BLaER1 treated with 17β-estradiol and CSF1 and Interleukin-3, amounts not matched to agents 10 nM and 100 nM (cell line): ENCODE data around the gene ANKRD2.

Experiments used
- H3K27ac ChIP-seq, 11 experiments: shearing (Covaris generic); formaldehyde crosslinking; 2 replicates each; pipeline ENCODE4 v1.8.1; 2022
- H3K27me3 ChIP-seq, 11 experiments: shearing (Covaris generic); formaldehyde crosslinking; 2 replicates each; pipeline ENCODE4 v1.8.1; 2022
- H3K36me3 ChIP-seq, 11 experiments: shearing (Covaris generic); formaldehyde crosslinking; 2 replicates each; pipeline ENCODE4 v1.8.1; 2022
- H3K4me1 ChIP-seq, 10 experiments: shearing (Covaris generic); formaldehyde crosslinking; 2 replicates each; pipeline ENCODE4 v1.8.1; 2022
- H3K4me2 ChIP-seq, 11 experiments: shearing (Covaris generic); formaldehyde crosslinking; 2 replicates each; pipeline ENCODE4 v1.8.1; 2022
- H3K4me3 ChIP-seq, 10 experiments: shearing (Covaris generic); formaldehyde crosslinking; 2 replicates each; pipeline ENCODE4 v1.8.1; 2022
- H3K9ac ChIP-seq, 11 experiments: shearing (Covaris generic); formaldehyde crosslinking; 2 replicates each; pipeline ENCODE4 v1.8.1; 2022
- H3K9me3 ChIP-seq, 11 experiments: shearing (Covaris generic); formaldehyde crosslinking; replicated peaks in 1 of 11; 2 replicates each; pipeline ENCODE4 v1.8.1; 2022
- H4K20me1 ChIP-seq, 11 experiments: shearing (Covaris generic); formaldehyde crosslinking; 2 replicates each; pipeline ENCODE4 v1.8.1; 2022
- Cebpa-rat ChIP-seq, 11 experiments: shearing (Covaris generic); IDR thresholded peaks; 2 replicates each; pipeline ENCODE4 v1.8.1; 2022

The ANKRD2 gene

DNA sequence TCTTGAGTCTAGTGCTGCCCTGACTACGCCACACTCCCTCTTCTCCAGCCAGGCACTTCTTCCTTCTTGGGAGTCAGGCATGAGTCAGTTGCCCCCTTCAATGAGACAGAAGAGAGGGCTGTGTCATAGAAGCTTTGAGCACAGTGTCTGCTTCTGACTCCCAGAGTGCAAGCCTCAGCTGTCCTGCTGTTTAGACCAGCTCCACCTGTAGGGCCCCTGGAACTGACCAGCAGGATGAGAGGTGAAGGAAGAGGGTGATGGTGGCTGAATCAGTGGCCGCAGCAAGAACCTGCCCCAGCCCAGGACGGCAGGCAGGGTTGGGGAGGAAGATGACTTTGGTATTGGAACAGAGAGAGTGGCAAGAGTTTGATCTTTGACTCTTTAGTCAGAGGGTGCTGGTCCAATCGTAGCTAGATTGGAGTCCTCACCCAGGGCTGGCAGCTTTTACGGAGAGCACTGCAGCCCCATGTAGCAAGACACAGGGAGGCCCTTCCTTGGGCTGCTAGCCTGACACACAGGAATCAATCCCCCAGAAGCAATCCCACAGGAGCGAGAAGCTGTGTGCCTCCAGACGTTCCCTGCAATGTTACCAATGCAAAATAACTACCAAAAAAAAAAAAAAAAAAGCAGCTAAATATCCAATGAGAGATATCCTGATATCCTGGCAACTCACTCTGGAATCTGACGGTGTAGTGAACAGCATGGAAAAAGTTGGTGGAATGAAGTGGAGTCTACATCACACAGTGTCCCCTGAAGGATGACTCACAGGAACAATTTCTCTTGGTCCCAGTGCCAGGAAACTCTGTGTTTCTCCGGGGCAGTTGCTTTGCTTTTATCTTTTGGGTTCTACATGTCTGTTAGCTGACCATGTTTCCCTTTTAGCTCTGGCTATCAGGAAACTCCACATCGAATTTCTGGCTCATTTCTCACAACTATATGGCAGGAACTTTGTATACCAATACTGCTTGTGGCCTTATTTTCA lies 23.8 kb downstream of the ANKRD2 start:
- Histone ChIP-seq H3K36me3 (no peaks in the 10 kb centered on the region), H3K27me3 (no peaks in the 10 kb centered on the region), H3K9ac (no peak overlapping the region), H4K20me1 (no peaks in the 10 kb centered on the region; a peak in 1 of 22 replicates), H3K4me3 (no peak overlapping the region), H3K9me3 (no peaks in the 10 kb centered on the region), H3K4me1 (peaks cover 0 to 17% (median 12%) of the 10 kb centered on the region in 10 experiments; a peak in 15 of 20 replicates), H3K4me2 (peak overlapping the region in 1 of 11 experiments; percentile 35; a peak in 1 of 22 replicates), H3K27ac (no peak overlapping the region)
- no peak for TF ChIP-seq Cebpa-rat (IDR thresholded peaks at IDR 0.05)

DNA sequence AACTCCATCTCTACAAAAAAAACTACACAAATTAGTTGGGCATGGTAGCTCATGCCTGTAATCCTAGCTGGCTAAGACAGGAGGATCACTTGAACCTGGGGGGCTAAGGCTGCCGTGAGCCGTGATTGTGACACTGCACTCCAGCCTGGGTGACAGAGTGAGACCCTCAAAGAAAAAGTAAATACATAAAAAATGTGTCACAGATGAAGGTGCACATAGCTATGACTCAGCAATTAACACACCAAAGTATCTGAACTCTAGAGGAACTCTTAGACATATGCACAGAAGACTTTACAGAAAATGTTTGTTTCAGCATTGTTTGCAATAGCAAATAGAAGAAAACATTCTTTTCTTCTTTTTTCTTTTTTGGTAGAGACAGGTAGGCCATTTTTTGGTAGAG lies 25.2 kb downstream of the ANKRD2 start:
- H3K27me3 ChIP-seq = no peaks in the 10 kb centered on the region
- peak overlapping the region in 1 of 11 experiments; percentile 37; a peak in 1 of 22 replicates for H3K4me2 ChIP-seq
- H3K9ac ChIP-seq = no peak overlapping the region
- H4K20me1 ChIP-seq = no peaks in the 10 kb centered on the region; a peak in 1 of 22 replicates
- H3K36me3 ChIP-seq = no peaks in the 10 kb centered on the region
- H3K27ac ChIP-seq = peak overlapping the region in 4 of 11 experiments; percentile 15 to 56 (median 39); a peak in 5 of 22 replicates
- H3K4me1 ChIP-seq = peaks cover 0 to 17% (median 11%) of the 10 kb centered on the region in 10 experiments; a peak in 15 of 20 replicates
- H3K9me3 ChIP-seq = no peaks in the 10 kb centered on the region
- no peak for TF ChIP-seq Cebpa-rat (IDR thresholded peaks at IDR 0.05)
- no peak overlapping the region for H3K4me3 ChIP-seq

DNA sequence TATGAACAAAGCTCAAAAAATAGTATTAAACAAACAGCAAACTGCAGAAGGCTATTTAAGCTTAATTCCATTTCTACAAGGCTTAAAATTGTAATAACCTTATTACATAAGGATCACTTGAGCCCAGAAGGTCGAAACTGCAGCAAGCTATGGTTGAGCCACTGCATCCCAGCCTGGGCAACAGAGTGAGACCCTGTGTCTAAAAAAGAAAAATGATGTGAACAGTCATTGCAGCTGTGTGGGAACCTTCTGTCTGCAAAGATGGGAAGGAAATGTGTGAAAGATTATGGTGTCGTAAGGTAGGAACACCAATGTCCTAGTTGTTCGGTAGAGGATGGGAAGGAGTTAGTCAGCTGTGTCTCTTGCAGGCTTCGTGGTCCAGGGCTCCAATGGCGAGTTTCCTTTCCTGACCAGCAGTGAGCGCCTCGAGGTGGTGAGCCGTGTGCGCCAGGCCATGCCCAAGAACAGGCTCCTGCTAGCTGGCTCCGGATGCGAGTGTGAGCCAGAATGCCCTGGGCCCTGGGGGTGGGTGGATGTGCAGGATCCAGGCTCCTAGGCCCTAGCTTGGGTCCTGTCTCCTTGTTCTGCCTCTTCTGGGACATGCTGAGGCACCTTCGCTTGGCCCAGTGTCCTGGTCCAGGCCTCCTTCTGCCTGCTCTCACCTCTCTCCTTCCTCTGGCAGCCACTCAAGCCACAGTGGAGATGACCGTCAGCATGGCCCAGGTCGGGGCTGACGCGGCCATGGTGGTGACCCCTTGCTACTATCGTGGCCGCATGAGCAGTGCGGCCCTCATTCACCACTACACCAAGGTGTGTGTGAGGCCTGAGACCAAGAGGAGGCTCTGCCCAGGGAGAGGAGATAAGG lies 26.1 kb downstream of the ANKRD2 start:
- H3K9ac ChIP-seq = no peak overlapping the region; a peak in 1 of 22 replicates
- TF ChIP-seq Cebpa-rat (IDR thresholded peaks at IDR 0.05) = peak in 2 of 11 experiments; percentile 15; a peak in 1 of 22 replicates
- peak overlapping the region in 8 of 11 experiments; percentile 8 to 53 (median 39); a peak in 12 of 22 replicates for H3K4me2 ChIP-seq
- H3K4me1 ChIP-seq = peaks cover 0 to 17% (median 11%) of the 10 kb centered on the region in 10 experiments; a peak in 15 of 20 replicates
- H3K9me3 ChIP-seq = no peaks in the 10 kb centered on the region
- no peak overlapping the region for H3K4me3 ChIP-seq
- H3K27ac ChIP-seq = peak overlapping the region in 5 of 11 experiments; percentile 8 to 56 (median 43); a peak in 4 of 22 replicates
- H4K20me1 ChIP-seq = no peaks in the 10 kb centered on the region; a peak in 1 of 22 replicates
- no peaks in the 10 kb centered on the region for H3K36me3 ChIP-seq
- no peaks in the 10 kb centered on the region for H3K27me3 ChIP-seq

DNA sequence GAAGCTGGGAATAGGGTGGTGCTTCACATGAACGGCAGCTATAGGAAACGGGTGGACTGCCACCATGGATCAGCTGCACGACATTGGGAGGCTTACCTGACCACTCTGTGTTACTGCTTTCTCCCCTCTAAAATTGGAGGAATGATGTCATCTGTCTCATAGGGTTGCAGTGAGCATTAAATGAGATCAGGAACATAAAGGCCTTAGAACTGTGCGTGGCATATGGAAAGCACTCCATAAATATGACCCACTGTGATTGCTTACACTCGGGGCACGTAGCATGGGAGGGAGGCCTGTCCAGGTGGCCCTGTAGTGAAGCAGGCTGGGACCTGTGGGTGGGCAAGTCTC lies 26.7 kb downstream of the ANKRD2 start:
- peak overlapping the region in 4 of 11 experiments; percentile 16 to 53 (median 39); a peak in 6 of 22 replicates for H3K4me2 ChIP-seq
- peaks cover 0 to 17% (median 11%) of the 10 kb centered on the region in 10 experiments; a peak in 15 of 20 replicates for H3K4me1 ChIP-seq
- TF ChIP-seq Cebpa-rat (IDR thresholded peaks at IDR 0.05) = no peak
- no peaks in the 10 kb centered on the region for H3K9me3 ChIP-seq
- H4K20me1 ChIP-seq = no peaks in the 10 kb centered on the region; a peak in 1 of 22 replicates
- H3K9ac ChIP-seq = no peak overlapping the region
- peak overlapping the region in 4 of 11 experiments; percentile 8 to 52 (median 26); a peak in 4 of 22 replicates for H3K27ac ChIP-seq
- no peaks in the 10 kb centered on the region for H3K27me3 ChIP-seq
- H3K36me3 ChIP-seq = no peaks in the 10 kb centered on the region
- H3K4me3 ChIP-seq = no peak overlapping the region

DNA sequence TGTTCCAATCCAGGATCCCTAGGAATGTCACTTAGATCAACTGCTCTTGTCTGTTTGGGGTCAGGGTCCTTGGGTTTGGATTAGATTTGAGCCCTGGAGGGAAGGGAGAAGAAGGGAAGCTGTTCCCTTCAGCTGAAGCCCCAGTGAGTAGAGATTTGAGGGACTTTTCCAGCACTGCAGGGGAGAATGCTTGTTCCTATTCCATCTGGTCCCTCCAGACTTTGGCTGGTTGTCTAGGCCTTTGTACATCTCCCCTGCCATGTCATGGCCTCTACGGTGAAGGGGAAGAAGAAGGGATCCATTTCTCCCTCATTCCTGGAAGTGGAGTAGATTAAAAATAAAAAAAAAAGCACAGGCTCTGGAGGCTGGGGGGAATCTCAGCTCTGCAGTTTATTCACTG lies 28.0 kb downstream of the ANKRD2 start:
- Histone ChIP-seq H3K4me3 (no peak overlapping the region), H3K36me3 (no peaks in the 10 kb centered on the region), H3K27ac (no peak overlapping the region), H3K27me3 (no peaks in the 10 kb centered on the region), H3K4me1 (peaks cover 0 to 17% (median 11%) of the 10 kb centered on the region in 10 experiments; a peak in 15 of 20 replicates), H4K20me1 (no peaks in the 10 kb centered on the region; a peak in 1 of 22 replicates), H3K9me3 (no peaks in the 10 kb centered on the region), H3K4me2 (no peak overlapping the region), H3K9ac (no peak overlapping the region)
- TF ChIP-seq Cebpa-rat (IDR thresholded peaks at IDR 0.05) = no peak

DNA sequence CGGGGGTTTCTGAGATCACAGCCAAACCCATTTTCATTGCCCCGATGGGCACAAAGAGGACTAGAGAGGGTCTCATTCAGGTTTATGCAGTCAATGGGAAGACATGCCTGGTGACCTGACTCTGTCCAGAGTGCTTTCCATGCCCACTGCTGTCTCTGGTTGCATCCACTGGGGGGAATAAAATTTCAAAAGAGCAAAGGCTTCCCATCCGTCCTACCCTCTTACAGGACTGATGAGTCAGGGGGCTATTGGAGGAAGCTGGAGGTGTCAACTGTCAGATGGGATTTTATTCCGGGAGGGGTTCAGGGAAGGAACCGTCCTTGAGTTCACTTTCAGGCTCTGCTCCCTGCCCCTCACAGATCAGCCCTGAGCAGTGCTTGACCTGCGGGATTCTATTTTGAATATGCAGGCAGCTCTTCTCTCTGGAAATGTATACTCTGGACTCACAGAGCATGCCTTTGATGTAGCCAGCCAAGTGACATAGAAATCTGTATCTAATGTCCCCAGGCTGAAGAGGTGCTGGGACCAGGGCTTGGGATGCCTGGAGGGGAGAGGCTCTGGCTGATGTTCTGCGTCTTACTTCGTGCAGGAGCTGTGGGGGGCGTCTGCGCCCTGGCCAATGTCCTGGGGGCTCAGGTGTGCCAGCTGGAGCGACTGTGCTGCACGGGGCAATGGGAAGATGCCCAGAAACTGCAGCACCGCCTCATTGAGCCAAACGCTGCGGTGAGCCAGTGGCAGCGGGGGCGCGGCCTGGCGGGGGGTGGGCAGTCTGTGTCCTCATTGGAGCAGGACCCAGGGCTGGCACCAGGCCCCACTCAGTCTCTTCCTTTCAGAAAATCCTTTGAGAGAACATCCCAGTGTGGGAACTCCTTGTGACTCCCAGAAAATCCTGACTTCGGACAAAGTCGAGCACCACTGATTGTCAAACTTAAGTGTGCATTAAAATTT lies 29.0 kb downstream of the ANKRD2 start:
- Histone ChIP-seq H3K36me3 (no peaks in the 10 kb centered on the region), H3K4me3 (no peak overlapping the region), H4K20me1 (no peaks in the 10 kb centered on the region), H3K9ac (no peak overlapping the region), H3K4me2 (no peak overlapping the region), H3K4me1 (peaks cover 6 to 15% (median 12%) of the 10 kb centered on the region in 10 experiments; a peak in 18 of 20 replicates), H3K27me3 (no peaks in the 10 kb centered on the region), H3K9me3 (no peaks in the 10 kb centered on the region), H3K27ac (no peak overlapping the region)
- no peak for TF ChIP-seq Cebpa-rat (IDR thresholded peaks at IDR 0.05)

DNA sequence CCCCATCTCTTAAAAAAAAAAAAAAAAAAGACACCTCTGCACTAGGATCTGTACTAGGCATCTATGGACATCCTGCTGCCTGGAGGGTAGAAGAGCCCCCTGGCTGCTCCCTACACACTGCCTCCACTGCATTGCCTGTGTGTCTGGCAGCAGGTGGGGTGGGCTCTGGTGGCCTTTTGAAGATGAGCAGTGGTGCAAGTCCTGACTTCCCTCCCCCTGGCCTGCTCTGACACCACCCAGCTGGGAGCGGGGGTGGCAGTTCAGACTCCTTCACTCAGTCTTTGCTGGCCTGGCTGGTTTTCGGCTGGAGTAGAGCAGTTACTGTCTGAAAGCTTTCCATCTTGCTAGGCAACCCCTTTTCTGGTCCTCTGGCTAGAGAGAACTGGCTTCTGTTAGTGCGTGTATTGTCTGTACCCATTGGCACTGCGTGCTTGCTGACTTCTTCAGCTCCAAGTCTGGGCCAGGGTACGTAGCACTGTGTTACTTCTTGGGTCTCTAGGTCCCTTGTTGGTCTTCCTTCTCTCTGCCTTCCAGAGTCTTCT lies 34.6 kb downstream of the ANKRD2 start:
- Histone ChIP-seq H3K36me3 (no peaks in the 10 kb centered on the region), H3K27ac (no peak overlapping the region), H3K9ac (no peak overlapping the region), H3K9me3 (no peaks in the 10 kb centered on the region), H3K27me3 (no peaks in the 10 kb centered on the region), H3K4me3 (no peak overlapping the region), H3K4me2 (peak overlapping the region; percentile 9 to 85 (median 59); a peak in 18 of 22 replicates), H4K20me1 (no peaks in the 10 kb centered on the region; a peak in 1 of 22 replicates), H3K4me1 (peaks cover 12 to 60% (median 46%) of the 10 kb centered on the region in 10 experiments)
- no peak for TF ChIP-seq Cebpa-rat (IDR thresholded peaks at IDR 0.05)
